HFF-Myc (cell line): ENCODE data around the gene CYP3A5.
"Not testable (repeated sequence)": the region's sequence is repeated elsewhere in the genome, so short reads cannot be mapped to it uniquely, and the experiment has no call there.

Source experiments
- DNase-seq: peaks from one replicate; pipeline ENCODE4 v3.0.0-alpha.2; 2011; ENCODE audit warnings: low read depth; ENCODE audit errors: extremely low read depth
- H3K4me3 ChIP-seq: replicated peaks from 2 replicates; pipeline ENCODE4 v1.5.1; 2011; ENCODE audit warnings: low read depth, mild to moderate bottlenecking, control low read depth, low read length
- CTCF ChIP-seq: IDR thresholded peaks from 2 replicates; pipeline ENCODE4 v1.5.1; 2012; ENCODE audit warnings: mild to moderate bottlenecking, low read depth, low read length, control low read depth; ENCODE audit errors: missing control alignments

The CYP3A5 gene

GRCh38 chr7:99648843-99649242 is 31.0 kb downstream of the CYP3A5 start:
- no peak for TF ChIP-seq CTCF
- H3K4me3 ChIP-seq, result no peak overlapping the region
- no peak for DNase-seq

- no peak for DNase-seq
- no peak for TF ChIP-seq CTCF
- no peak overlapping the region for H3K4me3 ChIP-seq
Measured at GRCh38 chr7:99645590-99645989, 34.2 kb downstream of the CYP3A5 start.

- TF ChIP-seq CTCF, result no peak
- H3K4me3 ChIP-seq, result no peak overlapping the region
- no peak for DNase-seq
Measured at GRCh38 chr7:99644431-99644830, 35.4 kb downstream of the CYP3A5 start.

- H3K4me3 ChIP-seq, result no peak overlapping the region
- no peak for TF ChIP-seq CTCF
- no peak for DNase-seq
Measured at GRCh38 chr7:99643464-99643863, 36.3 kb downstream of the CYP3A5 start.

GRCh38 chr7:99642027-99642426 is 37.8 kb downstream of the CYP3A5 start:
- no peak for TF ChIP-seq CTCF
- H3K4me3 ChIP-seq, result no peak overlapping the region
- DNase-seq, result no peak

- DNase-seq, result no peak
- H3K4me3 ChIP-seq, result no peak overlapping the region
- no peak for TF ChIP-seq CTCF
Measured at GRCh38 chr7:99639267-99639666, 40.5 kb downstream of the CYP3A5 start.

GRCh38 chr7:99638731-99639130 is 41.1 kb downstream of the CYP3A5 start:
- H3K4me3 ChIP-seq, result no peak overlapping the region
- TF ChIP-seq CTCF, result no peak
- DNase-seq, result no peak

GRCh38 chr7:99637414-99637813 is 42.4 kb downstream of the CYP3A5 start:
- not testable (repeated sequence) for DNase-seq, H3K4me3 ChIP-seq
